Nephron (organoid): ENCODE measurements around the gene NAA16.

Experiments used
- H3K27ac Mint-ChIP-seq, 3 experiments: 2 replicates each; pipeline ENCODE4 v1.8.0; 2020; ENCODE audit warnings: mixed read lengths in 3 of 3, mild to moderate bottlenecking in 2 of 3, moderate library complexity in 1 of 3
- H3K27me3 Mint-ChIP-seq: 2 replicates; pipeline ENCODE4 v1.8.0; 2021; ENCODE audit warnings: low read depth, mild to moderate bottlenecking, moderate library complexity, mixed read lengths
- H3K36me3 Mint-ChIP-seq: 2 replicates; pipeline ENCODE4 v1.8.0; 2020; ENCODE audit warnings: low read depth, mixed read lengths
- H3K4me1 Mint-ChIP-seq: 2 replicates; pipeline ENCODE4 v1.8.0; 2020; ENCODE audit warnings: mixed read lengths
- H3K4me3 Mint-ChIP-seq, 3 experiments: 2 replicates each; pipeline ENCODE4 v1.8.0; 2020; ENCODE audit warnings: mild to moderate bottlenecking in 3 of 3, mixed read lengths in 3 of 3, moderate library complexity in 2 of 3
- H3K9me3 Mint-ChIP-seq: 2 replicates; pipeline ENCODE4 v1.8.0; 2020; ENCODE audit warnings: mixed read lengths
- CTCF ChIP-seq, 3 experiments: fragments of 200-600 bp; sonication (generic); IDR thresholded peaks; one replicate each; pipeline ENCODE4 v1.5.0; 2021; ENCODE audit warnings: antibody characterized with exemption in 3 of 3; ENCODE audit not compliant: unreplicated experiment in 3 of 3

The NAA16 gene

DNA sequence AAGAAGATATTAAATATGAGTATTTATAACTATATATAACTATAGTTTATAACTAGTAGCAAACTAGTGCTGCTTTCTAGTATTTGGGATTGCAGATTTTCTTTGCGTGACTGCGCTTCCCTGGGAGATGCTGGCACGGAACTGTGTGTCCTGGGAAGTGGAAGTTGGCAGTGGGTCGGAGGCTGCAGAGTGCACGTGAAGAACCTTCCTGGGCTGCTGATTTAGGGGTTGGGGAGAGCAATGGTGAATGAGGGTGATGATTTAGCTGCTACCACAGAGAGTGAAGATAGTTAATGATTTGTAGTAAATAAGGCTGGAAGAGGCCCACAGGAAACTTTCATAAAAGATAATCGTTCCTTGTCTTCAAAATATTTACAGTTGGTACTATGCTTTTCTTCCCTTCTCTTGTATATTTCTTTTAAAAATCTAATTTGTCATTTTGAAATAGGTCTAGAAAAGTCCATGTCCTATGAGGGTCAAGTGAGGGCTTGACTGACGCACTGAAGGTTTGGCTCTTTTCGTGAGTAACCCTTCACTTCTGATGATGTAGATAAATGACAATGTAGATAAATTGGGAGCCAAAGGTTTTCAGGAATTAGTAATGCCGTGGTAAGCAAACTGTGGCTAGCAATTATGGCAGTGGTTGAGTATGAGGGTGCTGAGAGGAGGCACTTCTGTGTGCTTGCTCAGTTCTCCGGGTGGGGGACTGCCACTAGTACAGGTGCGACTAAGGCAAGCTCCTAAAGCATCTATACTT lies 3.0 kb upstream of the NAA16 start:
- Mint-ChIP-seq H3K9me3 (no peaks in the 10 kb centered on the region), H3K4me3 (peak overlapping the region in 2 of 3 experiments; percentile 33 to 55), H3K36me3 (no peaks in the 10 kb centered on the region), H3K27ac (peak overlapping the region; percentile 27 to 74 (median 69)), H3K27me3 (no peaks in the 10 kb centered on the region), H3K4me1 (peaks cover 6% of the 10 kb centered on the region)
- TF ChIP-seq CTCF (IDR thresholded peaks at IDR 0.05; ENCODE audit: unreplicated experiment in 3 of 3): no peak

DNA sequence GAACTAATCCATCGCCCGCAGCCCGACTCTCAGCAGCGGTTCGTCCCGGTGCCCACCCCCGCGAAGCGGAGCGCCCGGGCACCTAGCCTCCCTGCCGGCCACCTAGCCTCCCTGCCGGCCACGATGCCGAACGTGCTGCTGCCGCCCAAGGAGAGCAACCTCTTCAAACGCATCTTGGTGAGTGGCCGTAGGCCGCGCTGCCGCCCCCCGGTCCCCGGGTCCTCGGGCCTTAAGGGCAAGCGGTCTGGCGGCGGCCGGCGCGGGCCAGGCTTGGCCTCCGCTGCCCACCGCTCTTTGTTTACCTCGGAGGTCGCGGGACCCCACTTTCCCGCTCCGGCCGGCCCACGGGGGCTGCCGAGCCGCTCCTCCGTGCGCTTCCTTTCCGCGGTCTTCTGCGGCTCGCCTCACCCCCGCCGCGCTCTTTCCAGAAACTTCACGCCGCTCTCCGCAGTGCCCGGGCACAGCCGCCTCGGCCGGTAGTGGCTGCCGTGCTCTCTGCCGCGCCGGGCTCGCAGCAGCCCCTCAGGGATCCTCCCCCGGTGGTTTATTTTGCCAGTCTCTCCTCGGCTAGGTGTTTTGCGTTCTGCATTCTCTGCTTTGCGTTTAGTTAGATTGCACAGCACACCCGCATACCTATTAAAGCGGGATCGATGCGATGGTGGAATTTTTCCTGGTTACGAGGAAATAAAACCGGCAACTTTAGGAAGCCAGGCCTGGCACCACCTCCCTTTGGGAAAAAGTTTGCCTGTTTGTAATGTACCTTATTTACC lies 524 bp downstream of the NAA16 start:
- Mint-ChIP-seq H3K4me1 (peaks cover 17% of the 10 kb centered on the region), H3K27me3 (no peaks in the 10 kb centered on the region), H3K36me3 (peaks cover 4% of the 10 kb centered on the region), H3K27ac (peak overlapping the region; percentile 95 to 98 (median 97)), H3K9me3 (no peaks in the 10 kb centered on the region), H3K4me3 (peak overlapping the region; percentile 95 to 100 (median 99))
- TF ChIP-seq CTCF (IDR thresholded peaks at IDR 0.05; ENCODE audit: unreplicated experiment in 3 of 3): peak in 1 of 3 experiments; percentile 14

- H3K27ac Mint-ChIP-seq: peak overlapping the region; percentile 95 to 98 (median 97)
- peaks cover 19% of the 10 kb centered on the region for H3K4me1 Mint-ChIP-seq
- TF ChIP-seq CTCF (IDR thresholded peaks at IDR 0.05; ENCODE audit: unreplicated experiment in 3 of 3): no peak
- no peaks in the 10 kb centered on the region for H3K27me3 Mint-ChIP-seq
- H3K9me3 Mint-ChIP-seq: no peaks in the 10 kb centered on the region
- H3K4me3 Mint-ChIP-seq: peak overlapping the region; percentile 95 to 100 (median 99)
- peaks cover 9% of the 10 kb centered on the region for H3K36me3 Mint-ChIP-seq
These were observed 1.1 kb downstream of the NAA16 start for GRCh38 chr13:41312176-41312500.

DNA sequence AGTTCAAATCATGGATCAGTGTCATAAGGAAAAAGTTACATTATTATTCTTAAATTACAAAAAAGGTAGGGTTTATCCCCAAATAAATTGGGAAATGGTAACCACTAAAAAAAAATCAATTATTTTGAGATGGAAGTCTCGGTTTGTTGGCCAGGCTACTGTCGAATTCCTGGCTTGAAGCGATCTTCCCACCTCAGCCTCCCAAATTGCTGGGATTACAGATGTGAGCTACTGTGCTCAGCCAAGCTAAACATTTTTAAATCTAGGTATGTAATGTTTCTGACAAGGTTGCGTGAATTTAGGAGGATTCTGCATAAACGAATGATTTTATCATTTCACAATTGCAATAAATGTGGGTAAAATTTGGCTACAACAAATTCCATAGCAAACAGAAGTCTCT lies 2.0 kb downstream of the NAA16 start:
- peaks cover 23% of the 10 kb centered on the region for H3K4me1 Mint-ChIP-seq
- H3K27me3 Mint-ChIP-seq: no peaks in the 10 kb centered on the region
- no peak for TF ChIP-seq CTCF (IDR thresholded peaks at IDR 0.05; ENCODE audit: unreplicated experiment in 3 of 3)

GRCh38 chr13:41313659-41314197 lies 2.7 kb downstream of the NAA16 start:
- Mint-ChIP-seq H3K4me3 (peak overlapping the region; percentile 61 to 100 (median 64)), H3K9me3 (no peaks in the 10 kb centered on the region), H3K27me3 (no peaks in the 10 kb centered on the region), H3K4me1 (peaks cover 23% of the 10 kb centered on the region), H3K36me3 (peaks cover 18% of the 10 kb centered on the region), H3K27ac (no peak overlapping the region)
- TF ChIP-seq CTCF (IDR thresholded peaks at IDR 0.05; ENCODE audit: unreplicated experiment in 3 of 3): no peak

More for the DNA sequence above, 2.0 kb downstream of the NAA16 start:
- H3K27ac Mint-ChIP-seq: peak overlapping the region in 2 of 3 experiments; percentile 23 to 71
- H3K36me3 Mint-ChIP-seq: peaks cover 14% of the 10 kb centered on the region
- peak overlapping the region; percentile 84 to 100 (median 95) for H3K4me3 Mint-ChIP-seq
- no peaks in the 10 kb centered on the region for H3K9me3 Mint-ChIP-seq
